Measurements from ENCODE around the gene ASB17. TPM values are rescaled to one million over a fixed set of nuclear protein-coding genes. Genes with fewer than 3 reads are reported as not detected.
A peak's percentile ranks its signal among the peaks of the same experiment; 100 is the strongest.
"Not testable (repeated sequence)": the region's sequence is repeated elsewhere in the genome, so short reads cannot be mapped to it uniquely, and the experiment has no call there.

Gene ASB17, protein sequence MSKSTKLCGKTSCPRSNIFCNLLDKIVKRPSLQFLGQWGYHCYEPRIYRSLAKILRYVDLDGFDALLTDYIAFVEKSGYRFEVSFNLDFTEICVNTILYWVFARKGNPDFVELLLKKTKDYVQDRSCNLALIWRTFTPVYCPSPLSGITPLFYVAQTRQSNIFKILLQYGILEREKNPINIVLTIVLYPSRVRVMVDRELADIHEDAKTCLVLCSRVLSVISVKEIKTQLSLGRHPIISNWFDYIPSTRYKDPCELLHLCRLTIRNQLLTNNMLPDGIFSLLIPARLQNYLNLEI
- not detected for polyA plus RNA-seq (ENCODE audit: insufficient read length in 4 of 4)

GRCh38 chr1:75932304-75932703, at the start of gene ASB17:
ASB17 (minus strand) TSS chr1:75932404; CDS start chr1:75932291, 113 bp downstream.
- DNase-seq (ENCODE audit: low read depth in 4 of 4, low spot score in 2 of 4), result no peak

GRCh38 chr1:75980972-75981897, 49.0 kb upstream of the ASB17 start:
- DNase-seq (ENCODE audit: low read depth in 4 of 4, low spot score in 2 of 4), result no peak

DNA sequence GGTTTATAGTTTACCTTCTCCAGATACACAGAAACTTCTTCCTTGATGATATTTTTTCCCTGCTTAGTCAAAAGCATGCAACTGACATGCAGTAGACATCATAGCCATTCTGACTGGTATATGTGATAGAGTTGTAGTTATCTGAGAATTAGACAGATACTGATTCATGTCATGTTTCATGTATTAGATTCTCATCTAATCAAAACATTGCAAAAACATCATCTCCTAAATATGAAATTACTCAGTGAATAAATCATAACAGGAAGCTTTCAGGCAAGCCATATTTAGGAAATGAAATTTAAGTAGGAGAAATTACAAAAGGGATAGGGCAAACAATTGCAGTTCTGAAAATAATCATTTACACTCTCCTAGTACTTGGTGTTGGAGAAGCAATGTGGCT, 38.4 kb upstream of the ASB17 start:
- no peak for DNase-seq (ENCODE audit: low read depth in 4 of 4, low spot score in 2 of 4)

DNA sequence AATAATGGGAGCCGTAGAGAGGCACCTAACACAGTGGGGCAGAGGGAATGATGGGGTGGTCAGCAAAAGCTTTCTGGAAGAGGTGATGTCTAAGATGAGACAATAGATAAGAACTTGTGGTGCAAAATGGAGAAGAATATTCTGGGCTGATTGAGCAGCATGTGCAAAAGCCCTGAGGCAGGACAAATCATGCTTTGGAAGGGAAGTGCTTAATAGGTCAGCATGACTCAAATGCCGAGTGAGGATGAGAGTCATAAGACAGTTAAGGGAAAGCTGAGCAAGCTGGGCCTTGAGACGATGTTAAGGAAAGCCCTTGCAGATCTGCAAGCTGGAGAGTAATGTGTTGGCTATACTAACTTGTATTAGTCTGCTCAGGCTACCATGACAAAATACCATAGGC, 37.3 kb upstream of the ASB17 start:
- no peak for DNase-seq (ENCODE audit: low read depth in 4 of 4, low spot score in 2 of 4)

GRCh38 chr1:75967719-75968118, 35.5 kb upstream of the ASB17 start:
- no peak for DNase-seq (ENCODE audit: low read depth in 4 of 4, low spot score in 2 of 4)

GRCh38 chr1:75964760-75965408, 32.7 kb upstream of the ASB17 start:
- DNase-seq (ENCODE audit: low read depth in 4 of 4, low spot score in 2 of 4), result no peak

DNA sequence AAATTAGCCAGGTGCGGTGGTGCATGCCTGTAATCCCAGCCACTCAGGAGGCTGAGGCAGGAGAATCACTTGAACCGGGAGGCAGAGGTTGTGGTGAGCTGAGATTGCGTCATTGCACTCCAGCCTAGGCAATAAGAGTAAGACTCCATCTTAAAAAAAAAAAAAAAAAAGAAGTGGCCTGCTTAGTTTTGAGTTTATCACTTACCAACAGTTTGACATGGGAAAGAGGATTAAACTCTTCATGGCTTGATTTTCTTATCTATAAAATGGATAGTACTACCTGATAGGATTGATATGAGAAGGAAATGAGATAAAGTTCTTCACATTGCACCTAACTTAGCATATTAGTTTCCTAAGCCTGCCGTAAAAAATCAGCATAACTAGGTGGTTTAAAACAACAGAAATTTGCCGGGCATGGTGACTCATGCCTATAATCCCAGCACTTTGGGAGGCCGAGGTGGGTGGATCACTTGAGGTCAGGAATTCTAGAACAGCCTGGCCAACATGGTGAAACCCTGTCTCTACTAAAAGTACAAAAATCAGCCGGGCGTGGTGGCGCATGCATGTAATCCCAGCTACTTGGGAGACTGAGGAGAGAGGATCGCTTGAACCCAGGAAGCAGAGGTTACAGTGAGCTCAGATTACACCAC, 32.0 kb upstream of the ASB17 start:
- DNase-seq (ENCODE audit: low read depth in 4 of 4, low spot score in 2 of 4), result not testable (repeated sequence)

DNA sequence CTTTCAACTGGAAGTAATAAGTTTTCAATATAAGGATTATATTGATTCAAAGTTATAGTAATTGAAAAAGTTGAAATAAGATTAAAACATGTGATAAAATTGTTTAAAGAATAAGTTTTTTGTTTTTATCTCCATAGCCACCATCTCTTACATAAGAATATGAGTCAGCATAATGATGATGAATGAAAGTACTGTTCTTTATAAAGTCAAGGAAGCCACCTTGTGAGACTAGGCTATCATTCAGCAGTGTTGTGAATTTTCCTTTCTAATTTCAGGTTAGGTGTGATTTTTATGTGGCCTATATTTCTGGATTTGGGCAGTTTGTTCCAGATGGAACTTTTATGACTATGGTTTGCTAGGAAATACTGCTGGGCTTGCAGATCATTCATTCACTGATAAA, 22.4 kb upstream of the ASB17 start:
- no peak for DNase-seq (ENCODE audit: low read depth in 4 of 4, low spot score in 2 of 4)

- DNase-seq (ENCODE audit: low read depth in 4 of 4, low spot score in 2 of 4), result peak in 1 of 4 donors; percentile 6
These were observed 21.3 kb upstream of the ASB17 start for GRCh38 chr1:75953461-75953860.

GRCh38 chr1:75952016-75952415, 19.8 kb upstream of the ASB17 start:
- DNase-seq (ENCODE audit: low read depth in 4 of 4, low spot score in 2 of 4), result no peak

GRCh38 chr1:75950176-75950575, 18.0 kb upstream of the ASB17 start:
- DNase-seq (ENCODE audit: low read depth in 4 of 4, low spot score in 2 of 4), result no peak

DNA sequence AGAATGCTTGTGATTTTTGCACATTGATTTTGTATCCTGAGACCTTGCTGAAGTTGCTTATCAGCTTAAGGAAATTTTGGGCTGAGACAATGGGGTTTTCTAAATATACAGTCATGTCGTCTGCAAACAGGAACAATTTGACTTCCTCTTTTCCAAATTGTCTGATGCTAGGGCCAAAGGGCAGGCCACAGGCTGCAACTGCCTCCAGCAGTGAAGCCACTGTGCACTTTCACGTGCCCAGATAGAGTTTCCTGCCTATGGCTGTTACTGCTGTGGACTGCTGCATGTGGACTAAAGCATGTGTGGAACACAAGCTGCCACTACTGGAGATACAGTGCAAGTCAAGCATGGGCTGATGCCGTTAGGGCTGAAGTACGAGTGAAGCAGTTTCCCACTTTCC, 10.8 kb upstream of the ASB17 start:
- DNase-seq (ENCODE audit: low read depth in 4 of 4, low spot score in 2 of 4), result not testable (repeated sequence)

- no peak for DNase-seq (ENCODE audit: low read depth in 4 of 4, low spot score in 2 of 4)
These were observed 4.8 kb upstream of the ASB17 start for GRCh38 chr1:75937034-75937433.

DNA sequence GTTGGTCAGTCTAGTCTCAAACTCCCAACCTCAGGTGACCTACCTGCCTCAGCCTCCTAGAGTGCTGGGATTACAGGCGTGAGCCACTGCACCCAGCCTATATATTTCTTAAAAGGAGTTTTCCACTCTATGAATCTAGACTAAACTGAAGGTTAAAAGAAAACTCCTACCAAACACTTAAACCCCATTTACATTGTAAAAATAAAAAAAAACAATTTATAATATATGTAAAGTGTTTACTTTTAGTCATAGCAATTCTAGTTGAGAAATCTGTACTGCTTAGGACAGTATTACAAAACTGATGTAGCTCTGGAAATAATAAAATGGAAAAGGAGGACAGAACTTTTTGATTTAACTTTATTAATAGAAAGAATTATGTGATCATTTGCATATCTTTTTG, 9.5 kb downstream of the ASB17 start:
- DNase-seq (ENCODE audit: low read depth in 4 of 4, low spot score in 2 of 4), result no peak

GRCh38 chr1:75916834-75917233, 15.4 kb downstream of the ASB17 start:
- no peak for DNase-seq (ENCODE audit: low read depth in 4 of 4, low spot score in 2 of 4)

DNA sequence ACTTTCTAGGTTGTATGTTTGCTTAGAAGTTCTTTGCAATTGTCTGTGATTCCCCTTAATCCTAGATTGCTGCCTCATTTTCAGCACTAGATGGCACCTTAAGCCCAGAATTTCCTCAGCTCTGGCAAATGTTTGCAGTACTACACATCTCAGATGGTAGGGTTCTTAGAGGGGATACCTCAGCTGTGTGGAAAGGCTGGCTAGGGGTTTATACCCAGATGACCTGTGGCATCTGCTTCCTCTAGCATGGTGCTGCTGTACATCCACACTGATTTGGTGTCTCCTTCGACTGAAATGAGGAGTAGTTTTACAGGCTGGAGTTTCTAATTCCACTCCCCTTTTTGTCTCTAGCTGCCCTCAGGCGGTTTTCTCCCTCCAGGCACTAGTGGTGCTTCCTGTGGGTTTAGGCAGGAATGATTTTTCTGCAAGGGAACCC, 23.5 kb downstream of the ASB17 start:
- peak in 2 of 4 donors; percentile 13 to 15 for DNase-seq (ENCODE audit: low read depth in 4 of 4, low spot score in 2 of 4)

DNA sequence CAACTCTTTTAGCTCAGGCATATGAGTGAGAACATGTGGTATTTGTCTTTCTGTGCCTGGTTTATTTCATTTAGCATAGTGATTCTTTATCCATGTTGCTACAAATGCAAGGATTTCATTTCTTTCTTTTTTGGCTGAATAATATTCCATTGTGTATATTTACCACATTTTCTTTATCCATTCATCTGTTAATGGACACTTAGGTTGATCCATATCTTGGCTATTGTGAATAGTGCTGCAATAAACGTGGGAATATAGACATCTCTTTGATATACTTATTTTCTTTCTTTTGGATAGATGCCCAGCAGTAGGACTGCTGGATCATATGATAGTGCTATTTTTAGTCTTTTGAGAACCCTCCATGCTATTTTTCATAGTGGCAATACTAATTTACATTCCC, 30.8 kb downstream of the ASB17 start:
- no peak for DNase-seq (ENCODE audit: low read depth in 4 of 4, low spot score in 2 of 4)

- DNase-seq (ENCODE audit: low read depth in 4 of 4, low spot score in 2 of 4), result no peak
These were observed 47.8 kb downstream of the ASB17 start for GRCh38 chr1:75884437-75884836.

GRCh38 chr1:75879985-75880384, 52.2 kb downstream of the ASB17 start:
- no peak for DNase-seq (ENCODE audit: low read depth in 4 of 4, low spot score in 2 of 4)

GRCh38 chr1:75870951-75871350, 61.3 kb downstream of the ASB17 start:
- DNase-seq (ENCODE audit: low read depth in 4 of 4, low spot score in 2 of 4), result no peak

All from left renal cortex interstitium (tissue), 4 donors.